Embryonic facial prominence (tissue), 1 donor: ENCODE data around the gene DTWD2.
"Not testable (repeated sequence)": the region's sequence is repeated elsewhere in the genome, so short reads cannot be mapped to it uniquely, and the experiment has no call there.

Source experiments
- DNase-seq: peaks from one replicate; pipeline ENCODE4 v3.0.0-alpha.2; 2016; ENCODE audit errors: extremely low spot score

The DTWD2 gene

DNA sequence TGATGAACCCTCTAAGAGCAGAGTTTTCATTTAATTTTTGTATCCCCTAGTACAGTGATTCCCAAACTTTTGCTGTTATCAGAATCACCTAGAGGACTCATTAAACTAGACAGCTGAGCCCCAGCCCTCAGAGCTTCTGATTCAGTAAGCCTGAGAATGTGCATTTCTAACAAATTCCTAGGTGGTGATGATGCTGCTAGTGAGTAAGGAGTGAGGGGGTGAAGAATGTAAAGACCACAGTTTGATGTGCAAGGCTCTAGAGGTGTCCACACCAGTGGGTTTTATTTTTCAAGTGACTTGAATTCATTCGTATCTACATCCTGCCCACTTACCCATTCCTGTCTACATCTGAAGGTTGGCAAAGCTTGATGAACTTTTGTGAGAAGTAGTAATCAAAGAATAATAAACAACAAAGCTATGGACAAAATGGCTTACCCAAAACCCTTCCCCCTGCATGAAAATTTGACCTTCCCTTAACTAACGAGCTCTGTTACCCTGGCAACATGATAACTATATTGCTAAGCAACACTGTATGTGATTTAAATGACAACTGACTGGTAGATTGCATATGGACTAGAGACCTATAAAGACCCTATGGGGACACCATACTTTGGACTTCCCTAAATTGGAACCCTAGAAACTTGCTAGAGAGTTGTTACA is 35.2 kb downstream of the DTWD2 start:
- no peak for DNase-seq

DNA sequence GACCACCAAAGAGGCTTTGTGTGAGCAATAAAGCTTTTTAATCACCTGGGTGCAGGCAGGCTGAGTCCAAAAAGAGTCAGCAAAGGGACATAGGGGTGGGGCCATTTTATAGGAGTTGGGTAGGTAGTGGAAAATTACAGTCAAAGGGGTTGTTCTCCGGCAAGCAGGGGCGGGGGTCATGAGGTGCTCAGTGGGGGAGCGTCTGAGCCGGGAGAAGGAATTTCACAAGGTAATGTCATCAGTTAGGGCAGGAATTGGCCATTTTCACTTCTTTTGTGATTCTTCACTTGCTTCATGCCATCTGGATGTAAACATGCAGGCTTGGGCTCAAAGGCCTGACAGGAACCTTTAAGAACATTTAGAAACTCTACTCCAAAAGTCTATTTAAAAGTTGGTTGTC is 36.0 kb downstream of the DTWD2 start:
- DNase-seq = not testable (repeated sequence)

DNA sequence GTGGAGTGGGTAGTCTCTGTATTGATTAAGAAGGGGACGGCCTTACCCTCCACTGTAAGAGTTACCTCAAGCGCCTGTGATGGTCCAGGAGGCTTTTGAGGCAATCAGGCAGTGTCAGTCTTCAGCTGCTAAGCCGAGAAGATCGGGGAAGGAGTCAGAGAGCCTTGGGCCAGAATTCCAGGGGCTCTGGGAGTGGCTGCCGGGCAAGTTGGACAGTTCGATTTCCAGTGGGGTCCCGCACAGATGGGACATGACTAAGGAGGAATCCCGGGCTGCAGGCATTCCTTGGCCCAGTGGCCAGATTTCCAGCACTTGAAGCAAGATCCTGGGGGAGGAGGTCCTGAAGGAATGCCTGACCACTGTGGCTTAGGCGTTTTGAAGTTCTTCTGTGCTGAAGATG is 38.0 kb downstream of the DTWD2 start:
- not testable (repeated sequence) for DNase-seq

- DNase-seq = no peak
Observed at GRCh38 chr5:118946138-118946800, 42.1 kb downstream of the DTWD2 start.

DNA sequence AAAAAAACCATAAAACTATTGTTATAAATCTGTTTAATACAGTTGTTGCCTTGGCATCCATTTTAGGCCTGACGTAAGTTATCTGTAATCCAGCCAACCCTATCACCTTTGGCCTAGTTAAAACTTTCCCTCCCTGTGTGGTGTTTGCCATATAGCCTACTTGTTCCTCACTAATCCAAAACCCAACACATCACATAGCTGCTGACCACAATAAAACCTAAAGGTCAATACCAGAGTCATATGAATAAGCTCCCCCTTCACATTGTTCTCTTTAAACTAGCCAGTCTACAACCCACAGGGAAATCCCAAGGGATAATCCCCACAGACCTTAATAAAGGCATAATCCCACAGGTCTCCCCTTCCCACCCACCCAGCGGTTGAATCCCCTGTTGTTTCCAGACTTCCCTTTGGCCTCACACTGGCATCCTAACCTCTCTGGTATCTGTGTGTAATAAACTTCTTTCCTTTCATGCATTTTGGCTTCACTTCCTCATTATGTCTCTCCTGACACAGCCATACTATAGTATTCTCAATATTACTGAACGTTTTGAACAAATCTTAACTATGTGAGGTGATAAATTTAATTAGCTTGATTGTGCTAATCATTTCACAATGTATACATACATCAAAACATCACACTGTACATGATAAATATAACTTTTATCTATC is 50.8 kb downstream of the DTWD2 start:
- DNase-seq = no peak

DNA sequence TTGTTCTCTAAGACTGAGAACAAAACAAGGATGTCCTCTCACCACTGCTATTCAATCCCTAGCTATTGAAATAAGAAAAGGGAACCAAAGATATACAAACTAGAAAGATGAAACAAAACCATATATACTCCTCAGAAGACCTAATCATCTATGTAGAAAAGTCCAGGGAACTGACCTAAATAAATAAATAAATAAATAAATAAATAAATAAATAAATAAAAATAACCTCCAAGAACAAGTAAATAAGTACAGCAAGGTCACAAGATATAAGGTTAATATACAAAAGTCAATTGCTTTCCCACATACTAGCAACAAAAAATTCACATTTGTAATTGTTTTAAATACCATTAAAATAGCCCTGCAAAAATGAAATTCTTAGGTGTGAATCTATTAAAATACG is 54.6 kb downstream of the DTWD2 start:
- no peak for DNase-seq

- no peak for DNase-seq
Observed at GRCh38 chr5:118931564-118931963, 56.8 kb downstream of the DTWD2 start.

- no peak for DNase-seq
Observed at GRCh38 chr5:118924006-118924389, 64.3 kb downstream of the DTWD2 start.

- no peak for DNase-seq
Observed at GRCh38 chr5:118923295-118924005, 64.9 kb downstream of the DTWD2 start.

DNA sequence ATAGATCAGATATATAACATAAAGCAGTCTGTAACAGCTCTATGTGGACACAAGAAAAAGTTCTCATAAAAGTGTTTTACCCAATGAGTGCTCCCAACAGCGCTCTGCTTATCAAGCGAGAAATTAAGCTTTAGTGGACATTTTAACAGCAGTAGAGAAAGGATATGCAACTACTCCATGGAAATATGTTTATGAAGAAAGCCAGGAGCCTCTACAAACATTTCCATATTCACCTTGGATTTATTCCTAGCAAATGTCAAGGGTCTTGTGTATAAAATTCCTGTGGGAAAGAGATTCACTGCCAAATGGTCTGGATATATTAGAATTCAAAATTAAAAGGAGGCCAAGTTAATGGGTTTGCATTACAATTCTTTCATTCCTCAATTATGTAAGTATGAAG is 66.5 kb downstream of the DTWD2 start:
- no peak for DNase-seq

GRCh38 chr5:118919016-118919415 is 69.3 kb downstream of the DTWD2 start:
- DNase-seq = no peak

- no peak for DNase-seq
Observed at GRCh38 chr5:118918232-118918631, 70.1 kb downstream of the DTWD2 start.

DNA sequence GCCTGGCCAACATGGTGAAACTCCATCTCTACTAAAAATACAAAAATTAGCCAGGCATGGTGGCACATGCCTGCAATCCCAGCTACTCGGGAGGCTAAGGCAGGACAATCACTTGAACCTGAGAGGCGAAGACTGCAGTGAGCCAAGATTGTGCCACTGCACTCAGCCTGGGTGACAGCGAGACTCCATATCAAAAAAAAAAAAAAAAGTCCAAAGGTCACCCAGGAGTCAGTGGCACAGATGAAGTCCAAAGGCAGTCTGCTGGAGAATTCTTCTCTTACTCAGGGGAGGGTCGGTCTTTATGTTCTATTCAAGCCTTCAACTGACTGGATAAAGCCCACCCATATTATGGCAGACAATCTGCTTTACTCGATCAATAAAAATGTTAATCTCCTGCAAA is 80.8 kb downstream of the DTWD2 start:
- DNase-seq = not testable (repeated sequence)

GRCh38 chr5:118906947-118907346 is 81.4 kb downstream of the DTWD2 start:
- DNase-seq = no peak

- no peak for DNase-seq
Observed at GRCh38 chr5:118905196-118905595, 83.2 kb downstream of the DTWD2 start.

DNA sequence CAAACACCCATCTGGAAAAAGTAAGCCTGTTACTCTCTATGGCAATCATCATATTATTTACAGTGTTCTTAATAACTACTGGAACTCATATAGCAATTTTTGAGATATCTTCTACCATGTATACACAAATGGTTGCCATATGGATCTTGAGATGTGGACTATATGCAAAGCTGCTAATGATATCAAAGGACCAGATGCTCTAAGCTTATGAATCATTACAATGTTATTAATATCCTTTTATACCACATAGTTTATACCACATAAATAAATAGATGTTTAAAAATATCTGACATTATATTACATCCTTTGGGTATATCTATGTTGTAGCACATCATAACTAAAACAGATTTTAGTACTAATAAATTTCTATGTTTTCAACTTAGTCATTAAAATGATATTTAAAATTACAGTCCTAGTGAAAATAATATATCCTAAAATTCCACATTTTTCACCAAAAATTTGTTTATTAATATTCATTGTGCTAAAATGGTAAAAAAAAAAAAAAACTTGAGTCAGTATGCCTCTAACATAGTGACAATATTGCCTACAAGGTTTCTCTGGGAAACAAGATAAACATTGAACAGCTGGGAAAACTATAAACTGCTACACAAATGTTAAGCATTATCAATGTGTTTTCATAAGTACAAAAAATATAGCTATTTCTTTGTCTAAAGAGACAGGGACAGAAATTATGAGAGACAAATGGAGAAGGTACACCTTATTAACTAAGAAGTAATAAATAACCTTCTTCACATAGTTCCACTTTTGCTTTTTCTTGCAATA is 85.5 kb downstream of the DTWD2 start:
- DNase-seq = no peak

DNA sequence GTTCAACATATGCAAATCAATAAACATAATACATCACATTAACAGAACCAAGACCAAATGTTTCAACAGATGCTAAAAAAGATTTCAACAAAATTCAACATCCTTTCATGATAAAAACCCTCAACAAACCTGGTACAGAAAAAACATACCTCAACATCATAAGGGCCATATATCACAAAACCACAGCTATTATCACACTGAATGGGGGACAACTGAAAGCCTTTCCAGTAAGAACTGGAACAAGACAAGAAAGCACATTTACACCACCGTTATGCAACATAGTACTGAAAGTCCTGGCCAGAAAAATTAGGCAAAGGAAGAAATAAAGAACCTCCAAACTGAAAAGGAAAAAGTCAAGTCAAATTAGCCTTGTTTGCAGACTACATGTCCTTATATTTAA is 93.6 kb downstream of the DTWD2 start:
- DNase-seq = no peak

- no peak for DNase-seq
Observed at GRCh38 chr5:118891252-118891651, 97.1 kb downstream of the DTWD2 start.

- no peak for DNase-seq
Observed at GRCh38 chr5:118889165-118889564, 99.2 kb downstream of the DTWD2 start.

GRCh38 chr5:118888556-118888955 is 99.8 kb downstream of the DTWD2 start:
- no peak for DNase-seq

- no peak for DNase-seq
Observed at GRCh38 chr5:118883362-118883761, 105.0 kb downstream of the DTWD2 start.

DNA sequence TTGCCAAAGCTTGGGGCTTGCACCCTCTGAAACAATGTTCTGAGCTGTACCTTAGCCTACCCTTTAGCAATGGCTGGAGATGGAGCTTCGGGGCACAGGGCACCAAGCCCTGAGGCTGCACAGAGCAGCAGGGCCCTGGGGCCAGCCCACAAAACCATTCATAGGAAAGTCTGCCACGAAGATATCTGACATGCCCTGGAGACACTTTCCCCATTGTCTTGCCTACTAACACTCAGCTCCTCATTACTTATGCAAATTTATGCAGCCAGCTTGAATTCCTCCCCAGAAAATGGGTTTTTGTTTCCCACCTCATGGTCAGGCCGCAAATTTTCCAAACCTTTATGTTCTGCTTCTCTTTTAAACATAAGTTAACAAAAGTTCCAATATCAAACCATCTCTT is 105.7 kb downstream of the DTWD2 start:
- DNase-seq = no peak
